GM19328 (cell line): ENCODE results near the gene ATXN7L1.

ENCODE experiments used
- ATAC-seq: cut with Tn5 transposase; IDR thresholded peaks from one replicate; pipeline ENCODE4 v1.9.1; 2021; ENCODE audit warnings: mild to moderate bottlenecking, moderate library complexity; ENCODE audit not compliant: unreplicated experiment

Gene ATXN7L1

DNA sequence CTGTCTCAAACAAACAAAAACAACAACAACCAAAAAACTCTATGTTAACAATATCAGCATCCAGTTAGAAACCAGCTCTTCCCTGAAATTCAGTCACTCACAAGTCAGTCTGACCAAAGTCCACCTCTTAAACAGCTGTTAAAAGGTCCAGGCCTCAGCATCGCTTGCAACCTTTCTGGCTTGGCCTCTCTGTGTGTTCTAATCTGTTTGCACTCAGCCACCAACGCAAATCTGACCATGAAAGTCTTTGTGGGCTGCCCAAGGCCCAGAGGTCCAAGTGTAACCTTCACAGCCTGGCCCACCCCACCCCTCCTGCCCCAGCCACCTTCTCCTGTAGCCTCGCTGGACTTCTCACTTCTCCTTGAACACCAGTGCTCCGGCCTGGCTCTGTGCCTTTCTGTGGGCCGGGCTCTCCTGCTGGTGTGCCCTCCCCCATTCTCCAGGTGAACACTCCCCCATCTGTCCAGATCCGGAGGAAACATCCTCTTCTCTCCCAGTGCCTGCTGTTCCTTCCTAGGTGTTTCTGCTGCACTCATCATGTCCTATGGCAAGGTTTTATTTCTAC is 222.9 kb downstream of the ATXN7L1 start:
- ATAC-seq, result no peak

DNA sequence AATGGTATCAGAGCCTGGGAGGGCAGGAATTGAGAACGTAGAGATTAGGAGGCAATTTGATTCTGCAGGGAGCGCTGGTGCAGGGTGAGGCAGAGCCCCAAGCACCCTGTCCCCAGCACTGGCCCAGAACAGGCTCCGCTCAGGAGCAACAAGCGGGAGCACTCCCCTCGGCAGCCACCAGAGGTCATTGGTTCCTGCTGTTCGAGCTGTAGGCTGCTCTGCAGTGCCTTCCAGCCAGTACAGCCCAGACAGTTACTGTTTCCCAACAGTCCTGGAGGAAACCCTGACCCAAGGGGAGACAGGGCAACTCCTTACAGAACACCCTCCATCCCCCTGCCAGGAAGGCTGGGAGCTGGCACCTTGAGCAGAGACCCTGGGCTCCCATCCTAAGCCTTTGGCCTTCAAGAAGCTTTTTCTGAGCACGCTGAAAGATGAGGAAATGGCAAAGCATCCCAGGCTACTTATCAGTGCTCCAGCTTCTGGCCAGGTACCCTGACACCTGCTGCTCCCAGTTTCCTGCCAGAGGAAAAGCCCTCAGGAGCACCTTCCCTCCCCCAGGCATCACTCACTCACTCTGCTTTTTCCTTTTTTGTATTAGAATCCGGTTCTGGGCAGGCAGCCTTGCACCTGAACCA is 223.9 kb downstream of the ATXN7L1 start:
- ATAC-seq, result peak; percentile 88

DNA sequence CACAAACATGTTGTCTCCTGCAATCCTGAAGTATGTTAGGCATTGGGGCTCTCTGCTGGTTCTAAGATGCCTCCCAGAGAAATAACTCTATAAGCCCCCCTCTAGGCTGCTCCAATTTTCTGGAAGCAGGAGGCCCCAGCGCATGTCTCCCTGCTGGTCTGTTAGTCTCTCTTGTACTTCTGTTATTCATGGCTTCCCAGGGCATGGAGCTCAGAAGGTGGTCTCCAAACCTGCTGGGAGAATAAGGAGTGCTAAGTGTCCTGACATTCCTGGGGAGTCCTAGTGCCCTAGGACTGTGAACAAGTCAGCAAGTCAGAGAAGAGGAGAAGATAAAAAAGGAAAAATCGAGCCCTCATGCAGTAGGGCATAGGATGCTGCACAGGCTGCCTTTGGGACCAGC is 224.6 kb downstream of the ATXN7L1 start:
- ATAC-seq, result no peak

DNA sequence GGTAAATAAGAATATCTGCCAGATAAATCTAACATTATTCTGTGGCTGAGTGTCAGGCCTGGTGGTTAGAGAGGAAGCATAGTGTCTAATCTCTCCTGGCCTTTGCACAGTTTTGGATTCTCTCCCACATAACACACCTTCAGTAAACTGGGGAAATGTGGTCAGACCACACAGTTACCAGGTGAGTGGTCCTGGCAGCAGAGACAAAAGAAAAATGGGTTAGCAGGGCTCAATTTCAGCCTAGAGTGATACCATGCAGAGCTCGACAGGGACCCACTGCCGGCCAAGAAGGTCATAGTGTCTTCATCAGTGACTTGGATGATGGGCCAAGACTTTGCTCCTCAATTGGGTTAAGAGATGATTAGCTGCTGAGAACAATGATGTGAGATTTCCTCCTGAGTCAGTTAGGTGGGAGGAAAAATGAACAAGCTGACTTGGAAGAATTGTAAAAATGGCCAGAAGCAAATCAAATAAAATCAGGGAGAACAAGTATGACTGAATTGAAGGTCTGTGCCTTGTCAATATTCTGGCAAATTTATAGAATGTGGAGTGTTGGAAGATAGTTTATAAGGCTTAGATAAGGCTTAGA is 225.9 kb downstream of the ATXN7L1 start:
- no peak for ATAC-seq

DNA sequence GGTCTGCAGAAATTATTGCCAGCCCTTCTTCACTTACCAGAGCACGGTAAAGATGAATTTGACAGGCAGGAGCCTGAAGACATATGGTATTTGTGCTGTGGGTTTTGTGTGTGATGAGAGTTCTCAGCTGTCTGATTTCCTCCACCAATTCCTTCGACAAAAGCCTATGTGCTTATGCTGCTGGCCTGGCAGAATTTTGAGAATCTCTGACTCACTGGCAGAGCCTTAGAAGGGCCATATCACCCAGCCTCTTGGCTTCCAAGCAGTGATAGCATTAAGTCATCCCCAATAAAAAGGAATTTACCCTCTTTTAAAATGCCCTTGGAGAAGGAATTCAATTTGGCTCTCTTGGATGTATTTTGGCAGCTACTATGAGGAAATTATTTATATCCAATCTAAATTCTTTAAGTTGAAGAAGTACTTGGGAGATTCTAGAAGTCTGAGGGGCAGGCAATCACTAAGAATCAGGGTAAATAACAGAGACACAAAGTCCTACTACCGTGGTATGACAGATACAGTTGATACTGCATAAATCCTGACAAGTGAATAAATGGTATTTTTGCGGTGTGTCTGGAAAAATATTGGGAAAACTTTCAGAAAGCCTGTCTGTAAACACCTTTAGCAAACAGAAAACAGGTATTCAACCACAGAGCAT is 226.5 kb downstream of the ATXN7L1 start:
- no peak for ATAC-seq

DNA sequence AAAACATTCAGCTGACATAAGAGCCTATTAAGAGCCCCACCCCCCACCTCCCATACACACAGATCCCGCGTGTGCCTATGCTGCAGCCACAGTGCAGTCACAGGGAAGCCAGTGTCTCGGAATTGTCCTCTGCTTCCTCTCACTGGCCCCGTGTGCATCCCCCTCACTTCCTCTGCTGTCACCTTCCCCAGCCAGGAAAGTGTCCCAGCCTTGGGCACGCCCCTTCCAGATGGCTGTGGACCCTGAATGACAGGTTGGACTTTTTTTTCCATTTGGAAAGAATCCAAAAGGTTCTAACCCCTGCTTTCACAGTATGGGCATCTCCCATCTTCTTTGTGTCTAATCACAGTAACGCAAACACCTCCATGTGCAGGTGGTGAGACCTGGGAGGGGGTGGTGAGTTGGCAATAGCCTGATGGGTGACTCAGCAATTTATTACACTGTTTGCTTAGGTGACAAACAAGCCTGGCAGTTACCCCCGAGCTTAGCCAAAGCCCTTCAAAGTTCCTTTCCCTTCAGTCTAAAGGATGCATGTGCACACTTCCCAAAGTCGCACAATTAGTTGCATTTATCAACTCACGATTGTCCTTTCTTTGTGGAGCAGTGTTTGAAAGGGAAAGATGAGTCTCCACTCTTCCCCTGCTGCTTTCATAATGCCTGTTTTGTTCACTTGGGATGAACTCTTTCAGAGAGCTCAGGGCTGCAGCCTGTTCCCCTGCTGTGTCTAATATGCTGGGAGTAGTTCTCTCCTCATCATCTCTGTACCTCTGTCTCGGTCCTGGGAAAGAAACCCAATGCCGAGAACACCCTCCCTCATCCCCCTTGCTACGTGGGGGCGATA is 227.6 kb downstream of the ATXN7L1 start:
- no peak for ATAC-seq

DNA sequence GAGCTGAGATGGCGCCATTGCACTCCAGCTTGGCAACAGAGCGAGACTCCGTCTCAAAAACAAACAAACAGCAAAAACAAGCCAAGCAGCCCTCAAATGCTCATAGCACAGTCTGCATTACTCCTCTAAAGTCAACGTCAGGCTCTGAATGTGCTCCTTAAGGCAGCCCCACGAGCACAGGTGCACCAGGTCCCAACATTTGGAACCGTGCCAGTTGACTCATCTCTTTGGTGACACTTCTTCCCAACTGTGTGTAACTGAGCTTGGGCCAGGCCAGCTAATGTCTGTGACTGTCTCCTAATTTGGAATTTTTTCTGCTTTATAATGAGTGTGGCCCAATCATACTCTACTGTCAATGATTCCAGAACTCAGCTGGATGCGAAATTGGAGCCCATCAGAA is 228.8 kb downstream of the ATXN7L1 start:
- no peak for ATAC-seq

DNA sequence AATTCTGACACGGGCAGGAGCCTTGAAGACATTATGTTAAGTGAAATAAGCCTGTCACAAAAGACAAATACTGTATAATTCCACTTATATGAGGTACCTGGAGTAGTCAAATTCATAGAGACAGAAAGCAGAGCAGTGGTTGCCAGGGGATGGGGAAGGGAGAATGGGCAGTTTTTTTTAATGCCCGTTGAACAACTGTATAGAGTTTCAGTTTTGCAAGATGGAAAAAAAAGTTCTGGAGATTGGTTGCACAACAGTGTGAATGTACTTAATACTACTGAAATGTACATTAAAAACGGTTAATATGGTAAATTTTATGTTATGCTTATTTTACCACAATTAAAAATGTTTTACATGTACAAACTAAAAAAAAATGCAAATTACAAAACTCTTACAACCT is 231.5 kb downstream of the ATXN7L1 start:
- no peak for ATAC-seq

DNA sequence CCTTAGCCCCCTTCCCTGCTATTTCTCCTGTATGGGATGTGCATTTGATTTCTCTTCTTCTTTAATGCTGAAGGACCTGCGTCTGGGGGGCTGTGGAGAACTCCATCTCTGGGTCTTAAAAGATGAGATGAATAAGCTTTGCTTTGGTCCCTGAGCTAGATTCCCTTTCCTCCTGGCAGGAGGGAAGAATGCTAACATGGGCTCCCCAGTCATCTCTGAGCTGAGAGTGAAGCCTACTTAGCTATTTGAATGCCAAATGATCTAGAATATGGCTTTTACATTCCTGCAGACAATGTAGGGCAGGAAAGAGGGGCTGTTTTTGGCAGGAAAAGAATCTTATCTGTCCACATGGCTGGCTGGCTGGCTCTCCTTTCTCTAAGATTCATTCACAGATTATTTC is 232.5 kb downstream of the ATXN7L1 start:
- no peak for ATAC-seq

DNA sequence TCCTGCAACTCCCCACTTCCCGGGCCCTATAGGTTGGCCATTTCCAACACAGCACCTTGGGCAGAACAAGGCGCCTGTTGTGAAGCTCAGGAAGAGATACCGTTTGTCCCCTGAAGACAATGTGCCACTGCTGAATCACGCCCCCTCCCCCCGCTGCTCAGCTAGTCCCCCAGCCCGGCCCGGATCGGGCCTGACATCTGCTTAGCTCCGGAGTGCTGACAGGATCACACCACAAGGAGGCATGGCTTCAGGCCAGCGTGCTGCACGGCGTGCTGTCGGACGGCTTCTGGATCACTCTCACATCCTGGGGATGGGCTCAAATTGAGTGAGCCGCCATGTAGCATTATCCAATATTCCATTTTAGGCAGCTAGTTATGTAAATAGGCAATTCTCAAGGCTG is 233.0 kb downstream of the ATXN7L1 start:
- ATAC-seq, result no peak

DNA sequence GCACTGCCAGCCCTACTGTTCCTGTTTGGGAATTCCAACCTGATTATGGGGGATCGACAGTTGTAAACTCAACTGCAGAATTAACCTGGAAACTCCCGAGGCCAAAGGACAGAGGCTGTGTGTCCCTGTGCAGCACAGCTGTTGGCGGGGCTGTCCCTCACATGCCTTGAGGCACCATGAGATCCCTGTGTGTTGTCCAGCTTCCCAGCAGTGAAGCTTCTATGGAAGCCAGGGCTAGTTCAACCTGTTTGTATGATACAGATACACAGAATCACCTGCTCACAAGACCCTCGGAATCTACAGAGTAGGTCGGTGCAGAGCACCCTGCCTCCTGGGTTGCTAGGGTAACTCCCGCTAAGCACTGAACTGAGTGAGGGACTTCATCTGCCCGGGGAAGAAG is 234.1 kb downstream of the ATXN7L1 start:
- ATAC-seq, result no peak

DNA sequence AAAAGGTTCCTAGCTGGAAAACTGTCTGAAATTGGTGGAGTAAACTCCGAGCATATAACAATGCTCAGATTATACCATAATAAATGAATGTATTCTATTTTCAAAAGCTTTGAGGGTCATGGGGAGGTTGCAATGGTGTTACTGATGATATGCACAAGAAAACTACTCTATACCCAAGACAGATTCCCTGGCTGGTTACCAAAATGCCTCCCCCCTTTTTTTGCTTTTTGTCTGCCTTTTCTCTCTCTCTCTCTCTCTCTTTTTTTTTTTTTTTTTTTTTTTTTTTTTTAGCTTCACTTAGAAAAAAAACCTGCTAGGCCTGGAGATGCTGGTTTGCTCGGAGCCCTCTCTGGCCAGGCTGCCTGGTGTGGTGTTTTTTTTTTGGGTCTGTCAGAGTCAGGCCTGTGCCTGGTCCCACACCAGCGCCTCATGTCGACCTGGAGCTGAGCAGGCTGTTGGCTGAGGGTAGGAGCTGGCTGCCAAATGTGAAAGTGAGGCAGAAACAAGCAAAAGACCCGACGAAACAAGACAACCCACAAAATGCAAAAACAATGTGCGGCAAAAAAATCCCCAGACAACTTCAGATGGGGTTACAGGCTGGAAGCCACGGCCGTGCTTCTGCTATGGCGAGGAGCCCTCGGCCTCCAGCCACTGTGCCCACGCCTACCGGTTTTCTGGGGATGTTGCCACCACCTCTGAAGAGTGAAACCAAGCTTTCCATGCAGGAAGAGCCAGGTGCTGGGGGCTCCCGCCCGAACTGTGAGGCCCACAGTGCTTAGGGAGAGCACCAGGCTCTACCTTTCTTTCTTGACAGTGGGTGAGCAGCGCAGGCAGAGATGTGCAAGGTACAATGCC is 235.2 kb downstream of the ATXN7L1 start:
- ATAC-seq, result peak; percentile 76

DNA sequence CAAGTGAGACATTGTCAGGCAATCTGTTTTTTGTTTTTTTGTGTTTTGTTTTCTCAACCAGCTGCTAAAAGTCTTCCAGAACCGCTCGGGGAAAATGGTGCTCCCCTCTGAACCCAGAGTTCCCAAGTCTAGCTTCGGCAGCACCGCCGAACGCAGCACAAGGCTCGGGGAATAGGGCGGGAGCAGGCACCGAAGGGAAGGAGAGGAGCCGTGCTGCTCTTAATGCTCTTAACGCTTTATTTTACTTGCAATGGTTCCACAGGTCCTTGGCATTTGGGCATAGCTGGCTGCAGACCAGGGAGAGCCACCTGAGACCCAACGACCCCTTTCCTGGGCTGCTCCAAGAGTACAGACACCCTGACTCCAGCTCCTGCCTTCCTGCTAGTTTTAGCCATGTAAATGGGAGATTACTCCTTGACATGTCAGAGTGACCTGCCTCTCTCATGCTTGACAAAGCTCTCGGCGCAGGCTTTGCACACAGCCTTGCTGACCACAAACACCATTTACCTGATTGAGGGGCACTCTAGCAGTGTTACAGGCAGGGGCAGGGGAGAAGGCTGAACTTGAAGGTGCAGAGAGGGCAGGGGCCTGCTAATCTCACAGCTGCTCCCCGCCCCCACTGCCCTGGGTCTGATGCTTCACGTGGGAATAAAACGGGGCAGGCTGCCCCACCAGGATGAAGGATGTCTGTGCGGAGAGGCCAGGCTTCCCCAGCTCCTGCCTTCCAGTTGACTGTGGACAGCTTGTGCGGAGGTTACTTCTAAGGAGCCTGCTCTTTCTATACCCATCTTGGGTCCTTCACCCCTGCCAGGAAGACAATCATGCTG is 236.5 kb downstream of the ATXN7L1 start:
- no peak for ATAC-seq

DNA sequence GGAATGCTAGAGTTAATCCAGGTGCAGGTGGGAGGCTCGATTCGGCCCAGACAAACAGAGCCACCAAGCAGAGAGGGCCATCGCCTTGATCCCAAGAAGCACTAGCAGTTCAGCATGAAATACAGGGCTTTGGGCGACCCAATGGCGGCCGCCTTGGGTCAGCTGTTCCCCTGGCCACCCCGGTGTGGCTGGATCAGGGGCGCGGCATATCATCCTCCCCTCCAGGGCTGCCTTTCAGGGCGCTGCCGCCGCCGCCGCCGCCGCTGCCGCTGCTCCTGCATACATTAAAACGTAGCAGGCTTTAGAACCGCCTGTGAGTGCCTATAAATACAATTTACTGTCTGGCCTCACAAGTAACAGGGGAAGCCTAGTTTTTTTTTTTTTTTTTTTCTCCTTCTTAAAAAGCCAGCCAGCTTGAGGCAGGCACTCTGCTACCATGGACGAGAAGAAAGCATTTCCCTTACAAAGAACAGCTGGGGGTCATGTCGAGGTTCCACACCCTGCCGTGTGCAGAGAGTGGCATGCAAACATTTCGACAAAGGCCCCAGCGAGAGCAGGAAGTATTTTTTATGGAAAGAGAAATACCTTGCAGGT is 237.4 kb downstream of the ATXN7L1 start:
- no peak for ATAC-seq

DNA sequence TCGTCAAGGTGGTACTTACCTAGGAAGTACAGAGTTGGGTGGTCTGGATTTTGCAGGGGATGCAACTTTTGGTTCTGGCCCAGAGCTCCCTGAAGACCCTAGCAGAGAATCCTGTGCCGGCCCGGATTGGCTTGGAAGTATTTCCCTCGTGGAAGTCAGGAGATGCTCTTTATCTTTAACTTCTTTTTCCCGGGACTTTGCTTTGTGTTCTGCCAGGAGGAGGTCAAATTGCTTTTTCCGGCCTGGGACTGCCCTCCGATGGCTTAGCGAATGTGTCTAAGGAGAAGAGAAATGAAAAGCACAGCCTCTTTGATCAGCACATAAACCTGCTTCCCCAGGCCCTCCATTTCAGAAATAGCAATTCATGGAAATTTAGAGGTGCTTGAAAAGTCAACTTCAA is 238.1 kb downstream of the ATXN7L1 start:
- ATAC-seq, result no peak

DNA sequence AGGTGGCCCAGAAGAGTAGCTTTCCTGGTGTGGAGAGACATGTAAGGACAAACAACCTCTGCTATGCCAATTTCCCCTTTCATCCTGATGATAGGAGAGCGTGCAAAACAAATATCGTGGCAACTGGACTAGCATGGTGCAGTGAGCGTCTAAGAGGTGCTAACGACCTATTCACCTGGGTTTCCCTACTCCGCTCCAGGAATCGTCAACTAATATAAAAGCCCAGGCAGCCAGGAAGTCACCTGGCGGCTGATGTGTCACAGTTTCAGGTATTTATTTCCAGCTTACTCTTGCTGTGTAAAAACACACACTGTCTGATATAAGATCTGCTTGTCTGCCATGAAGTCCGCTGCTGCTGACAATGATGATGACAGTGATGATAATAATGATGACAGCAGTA is 238.6 kb downstream of the ATXN7L1 start:
- ATAC-seq, result no peak

DNA sequence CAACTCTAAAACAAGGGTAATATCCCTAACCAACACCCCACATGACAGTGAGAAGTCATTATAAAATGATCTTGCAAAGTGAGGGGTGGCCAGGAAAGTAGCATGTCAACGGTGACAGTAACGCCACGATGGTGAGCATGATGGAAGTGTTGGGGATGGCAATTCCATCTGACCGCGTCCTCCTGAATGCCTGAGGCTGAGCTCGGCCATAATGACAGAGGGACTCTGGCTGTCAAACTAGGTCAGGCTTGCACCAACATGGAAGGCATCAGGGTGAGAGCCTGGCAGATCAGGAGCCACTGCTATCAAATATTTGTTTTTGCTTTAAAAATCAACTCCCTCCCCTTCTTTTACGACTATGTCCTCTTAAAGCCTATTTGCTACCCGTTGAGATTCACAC is 239.4 kb downstream of the ATXN7L1 start:
- no peak for ATAC-seq

DNA sequence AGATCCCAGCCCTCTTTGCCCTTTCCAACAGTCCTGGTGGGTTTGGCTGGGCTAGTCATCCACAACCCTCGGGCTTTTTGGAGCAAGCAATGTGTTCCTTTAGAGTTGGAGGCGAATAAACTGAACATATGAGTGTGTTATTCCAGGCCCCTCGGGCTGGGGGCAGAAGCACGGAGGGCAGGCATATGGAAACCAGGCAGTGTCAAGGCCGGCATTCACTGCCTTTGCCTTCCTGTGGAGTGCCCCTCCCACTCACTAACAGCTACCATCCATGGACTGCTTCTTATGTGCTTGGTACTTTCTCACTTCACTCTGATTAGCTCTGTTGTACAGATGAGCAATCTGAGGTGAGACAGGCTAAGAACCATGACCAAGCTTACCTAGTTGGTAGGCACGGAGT is 241.2 kb downstream of the ATXN7L1 start:
- ATAC-seq, result no peak

DNA sequence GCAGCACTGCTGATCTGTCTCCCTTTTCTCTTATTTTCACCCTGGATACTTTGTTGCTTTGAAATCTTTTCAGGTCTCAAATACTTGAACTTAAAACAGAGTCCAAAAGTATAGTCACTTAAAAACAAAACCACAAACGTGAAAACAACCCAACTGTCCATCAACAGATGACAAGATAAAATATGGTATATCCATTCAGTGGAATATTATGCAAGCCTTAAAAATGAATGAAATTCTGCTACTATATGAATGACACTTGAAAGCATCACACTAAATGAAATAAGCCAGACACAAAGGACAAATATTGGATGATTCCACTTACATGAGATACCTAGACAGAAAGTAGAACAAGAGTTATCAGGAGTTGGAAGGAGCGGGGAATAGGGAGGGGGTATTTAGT is 250.4 kb downstream of the ATXN7L1 start:
- no peak for ATAC-seq
